Left cardiac atrium (tissue), 4 donors: ENCODE results near the gene PCNX2. TPM values are rescaled to one million over a fixed set of nuclear protein-coding genes. Genes with fewer than 3 reads are reported as not detected.
A peak's percentile ranks its signal among the peaks of the same experiment; 100 is the strongest.
"Not testable (repeated sequence)": the region's sequence is repeated elsewhere in the genome, so short reads cannot be mapped to it uniquely, and the experiment has no call there.

Source experiments
- ATAC-seq, 2 donors: fragments of 200-7000 bp; cut with Tn5 transposase; one replicate each; pipeline ENCODE4 v1.9.1; 2020; ENCODE audit warnings: mild to moderate bottlenecking in 2 of 2, moderate library complexity in 2 of 2
- DNase-seq: peaks from one replicate; pipeline ENCODE4 v3.0.0-alpha.2; 2020
- intact Hi-C, 2 donors: fragments of 100-400 bp; cut with DNase I; formaldehyde crosslinking; loops; one replicate each; pipeline versions ENCODE4 v1.14.1 to v1.15.1; 2022 to 2023
- total RNA-seq, 2 donors: library from RNA; stranded (reverse); fragmentation: NEBNext Ultra II Directional; extraction: Animal tissue kit (Norgen Biotek cat#: 25700); gene quantifications; one replicate each; pipeline ENCODE4 v1.2.1, GENCODE V29; 2021
- donor health status: DM: no; HTN: yes; CAD: no.
- donor health status: DM: no; HTN: yes; CAD: no; lungs with severe emphysema.
- donor health status: DM: yes; HTN: yes; CAD: no.
- donor health status: Dilated cardiomyopathy.

The PCNX2 gene
- total RNA-seq, 2 donors from 2014 or later = 3.2 to 4.2 TPM

- intact Hi-C loops = no loop called here
- ATAC-seq (no peak), DNase-seq (no peak)
These were observed 163.1 kb downstream of the PCNX2 start for GRCh38 chr1:233132445-233132844.

- DNase-seq, ATAC-seq, intact Hi-C loops: not testable (repeated sequence)
These were observed 166.5 kb downstream of the PCNX2 start for GRCh38 chr1:233129031-233129430.

- intact Hi-C loops = no loop called here
- DNase-seq = no peak
- ATAC-seq = no peak
These were observed 168.4 kb downstream of the PCNX2 start for GRCh38 chr1:233127157-233127556.

GRCh38 chr1:233122779-233123178 is 172.7 kb downstream of the PCNX2 start:
- intact Hi-C loops = no loop called here
- ATAC-seq (no peak), DNase-seq (no peak)

- intact Hi-C loops = no loop called here
- no peak for DNase-seq
- no peak for ATAC-seq
These were observed 173.5 kb downstream of the PCNX2 start for GRCh38 chr1:233121947-233122559.

GRCh38 chr1:233114860-233115259 is 180.7 kb downstream of the PCNX2 start:
- ATAC-seq = no peak
- intact Hi-C loops = no loop called here
- DNase-seq = no peak

GRCh38 chr1:233114159-233114558 is 181.4 kb downstream of the PCNX2 start:
- no peak for DNase-seq
- intact Hi-C loops = no loop called here
- no peak for ATAC-seq

GRCh38 chr1:233113009-233113879 is 182.3 kb downstream of the PCNX2 start:
- intact Hi-C loops = no loop called here

GRCh38 chr1:233112186-233113008 is 183.1 kb downstream of the PCNX2 start:
- DNase-seq = no peak
- intact Hi-C loops = no loop called here
- no peak for ATAC-seq

More at GRCh38 chr1:233113009-233113879, 182.3 kb downstream of the PCNX2 start:
- peak; percentile 96 for ATAC-seq
- peak; percentile 82 for DNase-seq

- intact Hi-C loops = no loop called here
- DNase-seq (no peak), ATAC-seq (no peak)
These were observed 183.8 kb downstream of the PCNX2 start for GRCh38 chr1:233111731-233112130.

GRCh38 chr1:233109096-233109495 is 186.4 kb downstream of the PCNX2 start:
- no peak for DNase-seq
- intact Hi-C loops = no loop called here
- ATAC-seq = no peak

- DNase-seq, intact Hi-C loops: not testable (repeated sequence)
- peak in 1 of 2 donors; percentile 44 for ATAC-seq
These were observed 187.8 kb downstream of the PCNX2 start for GRCh38 chr1:233107716-233108130.

- ATAC-seq (no peak), DNase-seq (no peak)
- intact Hi-C loops = no loop called here
These were observed 188.3 kb downstream of the PCNX2 start for GRCh38 chr1:233107130-233107660.

GRCh38 chr1:233105225-233105624 is 190.3 kb downstream of the PCNX2 start:
- peak in 1 of 2 donors; percentile 58 for ATAC-seq
- no peak for DNase-seq
- intact Hi-C loops = no loop called here

GRCh38 chr1:233102341-233102740 is 193.2 kb downstream of the PCNX2 start:
- ATAC-seq (no peak), DNase-seq (no peak)
- intact Hi-C loops = no loop called here

- intact Hi-C loops = no loop called here
- ATAC-seq (peak; percentile 38 to 94), DNase-seq (no peak)
These were observed 197.5 kb downstream of the PCNX2 start for GRCh38 chr1:233097959-233098580.

- peak in 1 of 2 donors; percentile 25 for ATAC-seq
- intact Hi-C loops = no loop called here
- DNase-seq = no peak
These were observed 198.0 kb downstream of the PCNX2 start for GRCh38 chr1:233097546-233097945.

GRCh38 chr1:233094691-233095090 is 200.8 kb downstream of the PCNX2 start:
- intact Hi-C loops = no loop called here
- DNase-seq (no peak), ATAC-seq (no peak)

GRCh38 chr1:233094269-233094668 is 201.3 kb downstream of the PCNX2 start:
- DNase-seq (no peak), ATAC-seq (no peak)

More at GRCh38 chr1:233094269-233094668, 201.3 kb downstream of the PCNX2 start:
- intact Hi-C loops = no loop called here
